GF-D8 (cell line): ENCODE results near the gene PANX2.

Experiments
- DNase-seq: peaks from one replicate; lab custom pipeline; 2025; lab: John Stamatoyannopoulos, UW

PANX2 gene

DNA sequence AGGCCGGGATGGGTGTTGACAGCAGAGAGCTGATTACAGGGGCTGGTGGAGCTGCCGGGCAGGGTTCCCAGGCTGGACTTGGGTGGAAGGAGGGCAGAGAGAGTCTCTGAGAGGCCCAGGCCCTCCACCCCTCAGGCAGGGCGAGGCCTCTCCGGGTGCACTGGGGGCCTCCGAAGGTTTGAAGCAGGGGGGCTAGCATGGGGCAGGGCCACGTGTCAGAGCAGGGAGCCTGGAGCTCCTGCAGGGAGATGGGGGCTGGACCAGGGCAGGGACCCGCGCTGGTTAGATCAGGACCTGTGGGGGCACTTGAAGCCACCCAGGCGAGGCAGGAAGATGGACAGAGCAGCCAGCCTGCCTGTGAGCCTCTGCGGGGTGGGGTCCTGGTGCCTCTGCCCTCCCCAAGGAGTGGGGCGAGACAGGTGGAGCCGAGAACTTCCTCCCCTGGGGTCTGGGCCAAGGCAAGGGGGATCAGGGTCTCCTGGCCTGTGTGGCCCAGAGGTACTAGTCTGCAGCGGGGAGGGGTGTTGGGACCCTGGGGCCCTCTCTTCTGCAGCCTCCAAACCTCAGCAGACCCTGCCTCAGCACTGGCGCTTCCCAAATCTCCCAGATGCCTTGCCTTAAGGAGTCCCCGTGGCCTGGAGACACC, 911 bp downstream of the PANX2 start:
- no peak for DNase-seq

GRCh38 chr22:50171965-50172421, 1.5 kb downstream of the PANX2 start:
- no peak for DNase-seq

- DNase-seq: no peak
Measured at GRCh38 chr22:50173311-50173982, 2.9 kb downstream of the PANX2 start.

DNA sequence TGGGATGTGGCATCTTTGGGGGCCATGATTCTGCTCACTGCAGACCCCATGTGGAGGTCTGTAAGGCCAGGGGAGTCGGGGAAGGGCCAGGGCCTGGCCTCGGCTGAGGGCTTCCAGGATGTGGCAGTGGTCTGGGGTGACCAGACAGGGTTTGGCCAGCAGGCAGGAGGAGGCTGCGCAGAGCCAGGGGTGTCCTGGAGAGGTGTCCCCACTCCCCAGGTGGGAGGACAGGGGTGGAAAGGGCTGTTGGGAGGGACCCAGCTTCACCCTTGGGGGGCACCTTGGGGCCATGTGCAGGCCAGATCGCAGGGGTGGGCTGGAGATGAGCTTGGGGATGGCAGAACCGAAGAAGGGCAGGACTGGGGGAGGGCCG, 3.4 kb downstream of the PANX2 start:
- DNase-seq: no peak

- no peak for DNase-seq
Measured at GRCh38 chr22:50174382-50175190, 4.1 kb downstream of the PANX2 start.

- DNase-seq: no peak
Measured at GRCh38 chr22:50175191-50175461, 4.6 kb downstream of the PANX2 start.

- no peak for DNase-seq
Measured at GRCh38 chr22:50175921-50176849, 5.7 kb downstream of the PANX2 start.

- no peak for DNase-seq
Measured at GRCh38 chr22:50176850-50177536, 6.5 kb downstream of the PANX2 start.

DNA sequence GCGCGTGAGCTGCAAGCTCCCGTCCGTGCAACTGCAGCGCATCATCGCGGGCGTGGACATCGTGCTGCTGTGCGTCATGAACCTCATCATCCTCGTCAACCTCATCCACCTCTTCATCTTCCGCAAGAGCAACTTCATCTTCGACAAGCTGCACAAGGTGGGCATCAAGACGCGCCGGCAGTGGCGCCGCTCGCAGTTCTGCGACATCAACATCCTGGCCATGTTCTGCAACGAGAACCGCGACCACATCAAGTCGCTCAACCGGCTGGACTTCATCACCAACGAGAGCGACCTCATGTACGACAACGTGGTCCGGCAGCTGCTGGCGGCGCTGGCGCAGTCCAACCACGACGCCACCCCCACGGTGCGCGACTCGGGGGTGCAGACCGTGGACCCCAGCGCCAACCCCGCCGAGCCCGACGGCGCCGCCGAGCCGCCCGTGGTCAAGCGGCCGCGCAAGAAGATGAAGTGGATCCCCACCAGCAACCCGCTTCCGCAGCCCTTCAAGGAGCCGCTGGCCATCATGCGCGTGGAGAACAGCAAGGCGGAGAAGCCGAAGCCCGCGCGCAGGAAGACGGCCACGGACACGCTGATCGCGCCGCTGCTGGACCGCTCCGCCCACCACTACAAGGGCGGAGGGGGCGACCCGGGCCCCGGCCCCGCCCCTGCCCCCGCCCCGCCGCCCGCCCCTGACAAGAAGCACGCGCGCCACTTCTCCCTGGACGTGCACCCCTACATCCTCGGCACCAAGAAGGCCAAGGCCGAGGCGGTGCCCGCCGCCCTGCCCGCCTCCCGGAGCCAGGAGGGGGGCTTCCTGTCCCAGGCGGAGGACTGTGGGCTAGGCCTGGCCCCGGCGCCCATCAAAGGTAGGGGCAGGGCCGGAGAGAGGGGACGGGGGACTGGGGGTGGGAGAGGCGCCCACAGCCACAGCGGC, 7.3 kb downstream of the PANX2 start:
- no peak for DNase-seq

DNA sequence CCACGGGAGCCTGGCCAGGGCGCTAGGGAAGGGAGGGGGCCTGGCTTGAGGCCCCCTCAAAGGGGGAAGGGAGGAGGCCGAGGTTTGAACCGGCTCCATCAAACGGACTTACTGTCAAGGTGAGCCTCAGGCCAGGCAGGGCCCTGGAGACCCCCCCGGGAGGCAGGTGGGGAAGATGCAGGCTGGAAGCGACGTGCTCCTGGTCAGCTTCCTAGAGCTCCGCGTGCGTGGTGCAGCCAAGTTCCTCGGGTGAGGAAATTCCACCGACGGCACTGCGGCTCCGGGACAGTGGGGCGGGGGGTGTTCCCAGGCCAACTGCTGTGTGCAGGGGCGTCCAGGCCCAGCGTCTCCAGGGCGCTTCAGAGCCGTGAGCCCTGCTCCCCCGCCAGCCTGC, 7.9 kb downstream of the PANX2 start:
- no peak for DNase-seq

DNA sequence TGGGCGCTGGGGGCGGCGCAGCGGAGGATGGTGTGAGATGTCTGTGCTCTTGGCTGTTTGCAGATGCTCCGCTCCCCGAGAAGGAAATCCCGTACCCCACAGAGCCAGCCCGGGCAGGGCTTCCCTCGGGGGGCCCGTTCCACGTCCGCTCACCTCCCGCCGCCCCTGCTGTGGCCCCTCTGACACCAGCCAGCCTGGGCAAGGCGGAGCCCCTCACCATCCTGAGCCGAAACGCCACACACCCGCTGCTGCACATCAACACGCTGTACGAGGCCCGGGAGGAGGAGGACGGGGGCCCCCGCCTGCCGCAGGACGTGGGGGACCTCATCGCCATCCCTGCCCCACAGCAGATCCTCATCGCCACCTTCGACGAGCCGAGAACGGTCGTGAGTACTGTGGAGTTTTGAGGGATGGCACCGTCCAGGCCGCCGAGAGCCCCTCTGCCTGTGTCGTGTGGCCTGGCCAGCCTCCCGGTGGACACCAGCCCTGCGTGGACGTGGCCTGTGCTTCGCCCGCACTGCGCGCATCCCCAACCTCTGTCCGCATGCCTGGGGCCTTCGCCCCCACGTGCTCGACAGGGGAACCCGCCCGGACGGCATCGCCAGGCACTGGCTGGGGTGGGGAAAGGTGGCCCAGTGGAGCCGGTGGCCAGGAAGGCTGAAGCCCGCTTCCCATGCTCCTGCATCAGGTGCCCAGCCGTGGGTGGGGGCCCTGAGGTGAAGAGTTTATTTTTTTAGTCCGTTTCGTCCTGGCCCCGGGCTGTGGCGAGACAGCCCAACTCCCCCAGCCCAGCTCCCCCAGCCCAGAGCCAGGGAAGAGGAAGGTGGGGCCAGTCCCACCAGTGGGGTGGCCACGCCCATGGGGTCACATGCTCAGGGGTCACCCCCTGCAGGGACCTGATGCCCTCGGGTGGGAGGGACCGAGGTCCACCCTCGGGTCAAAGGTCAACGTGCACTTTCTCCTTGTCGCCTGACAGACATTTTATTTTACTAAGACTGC, 8.6 kb downstream of the PANX2 start:
- no peak for DNase-seq

- no peak for DNase-seq
Measured at GRCh38 chr22:50179937-50180726, 9.6 kb downstream of the PANX2 start.

- DNase-seq: no peak
Measured at GRCh38 chr22:50180727-50181521, 10.4 kb downstream of the PANX2 start.

GRCh38 chr22:50182176-50183081, 11.9 kb downstream of the PANX2 start:
- DNase-seq: no peak

DNA sequence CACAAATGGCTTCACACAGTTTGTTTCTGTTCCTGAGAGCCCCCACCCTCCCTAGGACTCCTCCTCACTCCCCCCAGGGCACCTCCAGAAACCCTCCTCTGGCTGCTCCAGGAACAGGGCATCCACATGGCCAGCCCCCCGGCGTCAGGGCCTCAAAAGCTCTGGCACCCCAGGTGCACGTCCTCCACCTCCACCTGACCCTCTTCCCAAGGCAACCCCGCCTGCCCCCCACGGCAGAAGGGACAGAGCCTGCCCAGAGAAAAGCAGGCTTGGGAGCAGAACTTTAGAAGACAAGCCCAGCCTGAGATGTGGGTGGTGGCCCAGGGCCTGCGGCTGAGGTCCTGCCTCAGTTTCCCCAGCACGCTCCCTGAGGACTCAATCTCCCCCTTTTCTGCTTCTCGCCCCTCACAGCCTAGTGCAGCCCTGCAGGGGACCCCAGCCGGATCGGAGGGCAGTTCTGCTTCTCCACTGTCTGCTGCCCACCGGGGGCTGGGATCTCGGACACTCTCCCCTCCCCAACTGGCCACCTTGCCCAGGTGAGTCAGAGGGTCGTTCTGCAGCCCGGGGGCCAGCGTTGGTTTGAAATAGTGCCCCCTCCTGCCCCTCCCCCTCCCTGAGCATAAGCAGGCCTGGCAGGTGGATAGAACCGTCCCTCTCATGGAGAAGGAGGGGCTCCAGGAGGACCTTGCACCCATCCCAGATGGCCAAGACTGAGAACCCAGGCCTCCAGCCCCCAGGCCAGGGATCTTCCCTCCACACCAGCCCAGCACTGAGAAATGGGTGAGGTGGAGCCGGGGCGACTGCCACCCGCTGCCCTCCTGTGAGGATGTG, 12.8 kb downstream of the PANX2 start:
- no peak for DNase-seq
